AG04449 (cell line): ENCODE data around the gene SLK.

Source experiments
- CTCF ChIA-PET: fragments of 350-600 bp; formaldehyde crosslinking; extraction: SDS; loops from one replicate; lab custom pipeline; 2021; ENCODE audit warnings: antibody characterized with exemption; lab: Yijun Ruan, JAX
- POLR2A ChIA-PET: fragments of 400-600, 350-600 bp; formaldehyde crosslinking; extraction: SDS; loops from one replicate; lab custom pipeline; 2020; ENCODE audit warnings: antibody characterized with exemption, inconsistent platforms; lab: Yijun Ruan, JAX
- DNase-seq: peaks from one replicate; pipeline ENCODE4 v3.0.0-alpha.2; 2010; ENCODE audit warnings: low read depth, low spot score
- H3K4me3 ChIP-seq: 2 replicates; pipeline ENCODE4 v1.5.1; 2011; ENCODE audit warnings: low read depth, mild to moderate bottlenecking, control low read depth, low read length
- TF ChIP-seq, protein P1 (sequence below): IDR thresholded peaks from one replicate; pipeline ENCODE4 v1.5.1; 2011; ENCODE audit warnings: mild to moderate bottlenecking, moderate library complexity, low read length, control low read depth, inconsistent platforms; ENCODE audit not compliant: insufficient read depth; ENCODE audit errors: missing control alignments

SLK gene

GRCh38 chr10:103933557-103934121 is 33.3 kb upstream of the SLK start:
- TF ChIP-seq, protein P1, sequence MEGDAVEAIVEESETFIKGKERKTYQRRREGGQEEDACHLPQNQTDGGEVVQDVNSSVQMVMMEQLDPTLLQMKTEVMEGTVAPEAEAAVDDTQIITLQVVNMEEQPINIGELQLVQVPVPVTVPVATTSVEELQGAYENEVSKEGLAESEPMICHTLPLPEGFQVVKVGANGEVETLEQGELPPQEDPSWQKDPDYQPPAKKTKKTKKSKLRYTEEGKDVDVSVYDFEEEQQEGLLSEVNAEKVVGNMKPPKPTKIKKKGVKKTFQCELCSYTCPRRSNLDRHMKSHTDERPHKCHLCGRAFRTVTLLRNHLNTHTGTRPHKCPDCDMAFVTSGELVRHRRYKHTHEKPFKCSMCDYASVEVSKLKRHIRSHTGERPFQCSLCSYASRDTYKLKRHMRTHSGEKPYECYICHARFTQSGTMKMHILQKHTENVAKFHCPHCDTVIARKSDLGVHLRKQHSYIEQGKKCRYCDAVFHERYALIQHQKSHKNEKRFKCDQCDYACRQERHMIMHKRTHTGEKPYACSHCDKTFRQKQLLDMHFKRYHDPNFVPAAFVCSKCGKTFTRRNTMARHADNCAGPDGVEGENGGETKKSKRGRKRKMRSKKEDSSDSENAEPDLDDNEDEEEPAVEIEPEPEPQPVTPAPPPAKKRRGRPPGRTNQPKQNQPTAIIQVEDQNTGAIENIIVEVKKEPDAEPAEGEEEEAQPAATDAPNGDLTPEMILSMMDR, result no peak
- DNase-seq, result no peak
- H3K4me3 ChIP-seq, result no peak overlapping the region
- ChIA-PET CTCF (no interaction called here), POLR2A (no interaction called here)

DNA sequence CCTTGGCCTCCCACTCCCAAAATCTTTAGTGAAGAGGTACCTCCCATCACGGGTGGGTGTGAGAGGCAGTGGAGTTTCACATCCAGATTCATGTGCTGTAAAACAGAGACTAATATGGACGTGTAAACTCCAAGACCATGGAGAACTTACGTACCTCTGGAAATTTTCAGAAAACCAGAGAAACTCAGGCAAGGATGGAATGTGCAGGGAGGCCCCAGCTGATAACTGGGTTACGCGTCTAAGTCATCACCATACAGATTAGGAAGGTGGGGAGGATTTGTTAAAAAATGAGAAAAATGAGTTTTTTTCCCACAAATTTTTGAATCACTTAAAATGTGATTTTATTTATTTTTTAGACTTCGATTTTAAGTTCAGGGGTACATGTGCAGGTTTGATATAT is 32.6 kb upstream of the SLK start:
- POLR2A ChIA-PET, result no interaction called here
- TF ChIP-seq, protein P1, result no peak
- CTCF ChIA-PET, result no interaction called here
- no peak overlapping the region for H3K4me3 ChIP-seq
- no peak for DNase-seq

GRCh38 chr10:103936022-103936421 is 30.9 kb upstream of the SLK start:
- POLR2A ChIA-PET, result no interaction called here
- CTCF ChIA-PET, result no interaction called here
- no peak overlapping the region for H3K4me3 ChIP-seq
- DNase-seq, result no peak
- TF ChIP-seq, protein P1, result no peak

GRCh38 chr10:103939522-103939921 is 27.4 kb upstream of the SLK start:
- POLR2A ChIA-PET, result no interaction called here
- no peak overlapping the region for H3K4me3 ChIP-seq

GRCh38 chr10:103941801-103942200 is 25.1 kb upstream of the SLK start:
- CTCF ChIA-PET, result no interaction called here
- TF ChIP-seq, protein P1, result no peak
- no peak overlapping the region for H3K4me3 ChIP-seq
- POLR2A ChIA-PET, result no interaction called here
- DNase-seq, result no peak

More at GRCh38 chr10:103939522-103939921, 27.4 kb upstream of the SLK start:
- CTCF ChIA-PET, result no interaction called here
- no peak for DNase-seq
- TF ChIP-seq, protein P1, result no peak

DNA sequence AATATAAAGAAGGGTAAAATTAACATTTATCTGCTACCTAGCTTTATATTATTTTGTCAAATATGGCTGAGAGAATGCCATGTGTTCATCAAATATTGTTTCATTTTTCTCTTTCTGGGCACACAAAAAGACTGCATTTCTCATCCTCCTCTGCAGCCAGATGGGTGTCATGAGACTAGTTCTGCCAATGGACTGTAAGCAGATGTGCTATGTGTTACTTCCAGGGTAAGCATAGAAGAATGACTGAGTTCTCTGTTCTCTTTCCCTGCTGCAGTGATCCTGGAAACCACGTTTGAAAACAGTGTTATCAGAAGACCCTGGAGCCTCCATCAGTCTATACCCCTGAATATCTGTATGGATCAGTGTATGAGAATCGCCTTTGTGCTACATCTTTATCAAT is 24.1 kb upstream of the SLK start:
- CTCF ChIA-PET, result interaction anchor here (0.6 kb wide), 1 partner anchor 58 kb away, joined by 3 read pairs; no protein-coding TSS in a partner anchor

More for the DNA sequence above, 24.1 kb upstream of the SLK start:
- TF ChIP-seq, protein P1, result no peak
- no peak for DNase-seq
- POLR2A ChIA-PET, result no interaction called here
- H3K4me3 ChIP-seq, result no peak overlapping the region
